GM21381 (cell line): ENCODE results near the gene CACFD1.

Experiments
- ATAC-seq: cut with Tn5 transposase; IDR thresholded peaks from one replicate; pipeline ENCODE4 v1.9.1; 2021; ENCODE audit warnings: mild to moderate bottlenecking, moderate library complexity; ENCODE audit not compliant: unreplicated experiment

The CACFD1 gene

DNA sequence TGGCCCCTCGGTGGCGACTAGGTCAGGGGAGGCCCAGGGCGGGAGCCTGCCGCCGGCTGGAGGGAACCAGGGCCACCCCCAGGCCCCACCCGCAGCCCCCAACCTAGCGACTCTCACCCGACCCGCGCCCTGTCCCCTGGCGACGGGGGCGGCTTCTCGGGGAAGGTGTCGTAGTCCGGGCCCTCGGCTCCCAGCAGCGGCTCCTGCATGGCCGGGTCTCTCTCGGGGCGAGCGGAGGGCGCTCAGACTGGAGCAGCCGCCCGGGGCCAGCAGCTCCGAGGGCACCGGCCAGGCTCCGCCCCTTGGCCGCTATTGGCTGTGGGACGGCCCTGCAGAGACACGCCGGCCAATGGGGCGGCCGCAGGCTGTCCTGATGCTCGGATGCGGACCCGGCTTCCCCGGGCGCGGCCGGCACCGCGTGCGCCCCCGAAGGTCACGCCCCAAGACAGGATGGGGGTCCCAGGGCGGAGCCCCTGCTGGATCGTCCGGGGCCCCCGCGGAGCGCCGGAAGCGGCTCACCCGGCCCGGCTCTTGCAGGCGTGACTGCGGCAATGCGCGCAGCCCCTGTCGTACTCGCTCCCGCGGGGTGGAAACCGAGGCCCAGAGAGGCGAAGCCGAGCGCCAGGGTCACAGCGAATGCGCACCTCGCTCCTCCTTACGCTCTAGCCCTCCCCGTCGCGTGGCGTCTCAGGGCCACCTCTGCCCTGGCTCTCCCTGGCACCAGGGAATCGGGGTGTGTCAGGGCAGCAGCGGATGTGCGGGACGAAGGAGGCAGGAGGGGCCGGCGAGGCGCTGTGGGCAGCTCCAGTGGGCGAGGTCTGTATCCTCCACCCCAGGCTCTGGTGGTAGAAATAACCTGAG lies 19.3 kb downstream of the CACFD1 start, which contains the start of gene SLC2A6:
Gene SLC2A6, minus strand, starts transcription at position 249 of the 861 bp plus-strand sequence. Its CDS starts 40 bp downstream, at position 209.
- ATAC-seq = peak; percentile 88

DNA sequence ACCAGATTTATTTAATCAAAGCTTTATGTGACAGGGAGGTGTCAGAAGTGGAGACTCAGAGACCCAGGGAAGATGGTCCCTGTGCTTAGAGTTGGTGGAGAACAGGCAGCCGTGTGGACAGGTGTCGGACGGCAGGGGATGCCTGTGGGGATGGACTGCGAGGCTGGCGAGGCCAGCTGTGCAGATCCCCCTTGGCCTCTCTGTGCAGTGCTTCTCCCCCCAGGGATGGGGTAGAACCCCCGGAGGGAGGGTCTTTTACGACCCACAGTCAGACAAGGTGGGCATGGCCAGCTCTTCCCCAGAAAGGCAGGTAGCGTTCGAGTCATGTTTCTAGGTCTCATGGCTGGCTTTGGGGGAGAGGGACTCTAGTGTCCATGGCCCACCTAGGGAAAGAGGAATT lies 23.8 kb downstream of the CACFD1 start:
- no peak for ATAC-seq

DNA sequence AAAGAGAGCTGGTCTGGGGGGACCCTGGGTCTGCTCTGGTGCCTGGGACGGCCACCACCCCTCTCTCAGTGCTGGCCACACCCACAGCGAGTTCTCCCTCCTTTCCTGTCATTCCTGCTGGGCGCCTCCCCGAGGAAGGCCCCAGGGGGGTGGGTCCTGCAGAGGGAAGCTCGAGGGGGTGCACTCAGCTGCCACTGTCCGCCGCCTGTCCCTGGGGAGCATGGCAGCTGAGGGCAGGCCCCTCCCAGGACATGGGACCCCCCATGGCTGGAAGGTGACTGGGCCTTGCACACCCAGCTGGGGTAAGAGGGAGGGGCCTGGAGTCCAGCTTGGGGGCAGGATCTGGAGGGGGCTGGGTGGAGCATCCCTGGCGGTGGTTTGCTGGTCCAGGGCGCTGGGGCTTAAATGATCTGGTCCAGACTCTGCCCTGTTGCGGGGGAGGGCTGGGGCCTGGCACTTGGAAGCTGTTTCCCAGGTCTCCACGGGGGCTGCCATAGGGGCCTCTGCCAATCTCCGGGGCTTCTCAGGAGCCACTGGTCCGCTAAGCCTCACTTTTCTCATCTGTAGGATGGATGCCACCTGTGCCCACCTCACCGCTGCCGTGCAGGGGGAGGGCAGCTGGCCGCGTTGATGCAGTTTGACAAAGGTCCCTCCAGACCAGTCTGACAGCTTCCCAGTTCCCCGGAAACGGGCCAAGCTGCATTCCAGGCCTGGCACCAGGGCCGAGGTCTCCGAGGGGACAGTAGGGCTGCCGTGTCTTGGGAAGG lies 25.1 kb downstream of the CACFD1 start:
- ATAC-seq = no peak

DNA sequence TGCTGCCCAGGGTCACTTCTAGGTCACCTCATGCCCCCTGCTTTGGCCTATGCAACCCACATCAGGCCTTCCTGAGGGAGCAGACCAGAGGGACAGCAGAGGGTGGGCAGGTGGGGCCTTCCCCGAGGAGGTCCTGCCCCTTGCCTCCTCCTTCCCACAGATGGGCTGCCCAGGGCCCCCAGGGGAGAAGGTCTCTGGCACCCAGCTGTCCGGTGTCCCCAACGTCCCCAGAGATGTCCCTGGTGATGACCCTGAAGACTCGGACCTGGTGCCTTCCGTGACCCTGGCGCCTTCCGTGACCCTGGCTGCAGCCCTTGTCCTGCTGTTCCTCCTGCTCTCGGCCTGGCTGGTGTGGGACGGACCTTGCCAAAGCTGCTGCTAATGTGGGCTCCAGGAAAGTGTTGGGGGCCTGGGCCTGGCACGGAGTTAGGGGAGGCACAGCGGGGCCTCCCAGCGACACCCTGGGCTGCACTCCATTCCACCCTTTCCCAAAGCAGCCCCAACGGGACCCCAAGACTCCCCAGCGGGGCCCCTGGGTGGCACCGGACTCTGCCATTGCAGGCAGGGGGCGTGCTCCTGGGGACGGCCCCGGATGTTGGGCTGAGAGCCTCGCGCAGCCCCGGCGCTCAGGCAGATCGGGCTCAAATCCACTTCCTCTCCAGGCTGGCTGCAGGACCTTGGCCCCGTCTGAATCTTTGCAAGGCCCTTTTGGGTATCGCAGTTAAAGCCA lies 25.9 kb downstream of the CACFD1 start:
- peak; percentile 28 for ATAC-seq

DNA sequence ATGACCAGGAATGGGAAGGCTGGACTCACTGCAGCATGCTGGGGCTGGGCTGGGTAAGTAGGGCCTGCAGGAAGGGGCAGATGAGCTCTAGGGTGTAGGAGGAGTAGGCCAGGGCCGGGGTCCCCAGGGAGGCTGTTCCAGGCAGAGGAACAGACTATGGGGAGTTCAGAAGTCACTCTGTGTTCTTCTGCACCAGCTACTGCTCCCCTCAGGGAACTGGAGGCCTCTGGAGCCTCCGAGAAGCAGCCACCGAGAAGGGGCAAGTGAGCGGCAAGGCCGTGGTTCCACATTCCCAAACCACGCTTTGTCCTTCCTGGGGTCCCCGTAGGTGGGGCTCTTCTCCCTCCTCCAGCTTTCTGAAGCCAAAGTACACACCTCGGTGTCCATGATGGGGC lies 27.6 kb downstream of the CACFD1 start:
- no peak for ATAC-seq

DNA sequence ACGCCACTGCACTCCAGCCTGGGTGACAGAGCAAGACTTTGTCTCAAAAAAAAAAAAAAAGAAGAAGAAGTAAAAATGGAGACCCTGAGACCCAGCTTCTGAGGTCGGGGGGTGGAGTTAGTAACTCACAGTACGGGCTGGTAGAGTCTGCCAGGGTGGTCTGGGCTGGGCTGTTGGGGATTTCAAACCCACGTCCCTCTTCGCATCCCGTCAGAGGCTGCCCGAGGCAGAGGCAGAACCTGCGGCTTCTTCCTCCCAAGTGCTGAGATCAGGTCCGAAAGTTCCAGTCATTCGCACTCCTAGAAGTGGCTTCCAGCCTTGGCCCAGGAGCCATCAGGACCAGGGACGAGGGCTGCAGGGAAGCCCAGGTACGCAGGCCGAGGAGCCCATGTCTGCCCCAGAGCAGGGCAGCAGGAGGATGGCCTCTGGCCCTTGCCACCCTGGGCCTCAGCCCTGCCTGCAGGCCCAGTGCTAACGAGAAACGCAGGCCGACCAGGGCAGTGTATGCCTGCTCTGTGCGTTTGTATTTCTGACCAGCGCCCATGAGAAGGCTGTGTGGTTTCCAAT lies 29.0 kb downstream of the CACFD1 start:
- ATAC-seq = no peak

DNA sequence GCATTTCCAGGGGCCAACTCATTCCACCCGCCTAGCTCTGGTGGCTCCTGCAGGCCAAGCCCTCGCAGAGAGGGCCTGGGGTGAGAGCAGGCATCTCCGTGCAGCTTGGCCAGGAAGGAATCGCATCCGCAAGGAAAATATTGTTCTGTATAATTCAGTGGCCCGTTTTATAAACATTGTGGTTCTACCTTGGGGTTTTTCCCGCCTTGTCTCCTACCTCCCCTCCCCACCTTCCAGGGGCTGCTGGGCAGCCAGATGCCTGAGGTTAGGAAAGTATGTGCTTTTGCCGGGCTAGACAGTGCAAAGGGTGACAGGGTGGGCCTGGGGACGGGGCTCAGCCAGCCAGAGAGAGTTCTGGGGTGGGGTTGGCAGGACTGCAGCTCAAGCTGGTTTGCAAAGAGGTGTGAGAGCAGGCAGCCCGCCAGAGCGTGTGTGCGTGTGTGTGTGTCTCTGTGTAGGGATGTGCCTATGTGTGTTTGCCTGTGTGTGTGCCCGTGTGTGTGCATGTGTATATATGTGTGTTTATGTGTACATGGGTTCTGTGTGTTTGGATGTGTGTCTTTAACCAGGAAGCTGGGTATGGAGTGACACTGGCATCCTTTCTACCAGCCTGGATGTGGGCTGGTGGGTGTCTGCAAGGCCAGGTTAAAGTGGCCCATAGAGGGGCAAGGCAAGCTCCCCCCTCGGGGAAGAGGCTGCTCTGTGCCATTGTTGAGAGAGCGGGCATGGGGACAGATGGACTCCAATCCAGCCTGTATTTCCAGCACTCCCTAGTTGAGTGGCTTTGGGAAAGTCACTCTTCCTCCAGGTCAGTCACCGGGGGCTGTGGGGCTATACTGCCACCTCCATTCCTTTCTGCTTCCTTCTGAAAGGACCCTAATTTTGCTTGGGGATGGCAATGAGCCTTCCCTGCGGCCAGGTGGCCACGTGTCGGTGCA lies 29.7 kb downstream of the CACFD1 start:
- no peak for ATAC-seq

DNA sequence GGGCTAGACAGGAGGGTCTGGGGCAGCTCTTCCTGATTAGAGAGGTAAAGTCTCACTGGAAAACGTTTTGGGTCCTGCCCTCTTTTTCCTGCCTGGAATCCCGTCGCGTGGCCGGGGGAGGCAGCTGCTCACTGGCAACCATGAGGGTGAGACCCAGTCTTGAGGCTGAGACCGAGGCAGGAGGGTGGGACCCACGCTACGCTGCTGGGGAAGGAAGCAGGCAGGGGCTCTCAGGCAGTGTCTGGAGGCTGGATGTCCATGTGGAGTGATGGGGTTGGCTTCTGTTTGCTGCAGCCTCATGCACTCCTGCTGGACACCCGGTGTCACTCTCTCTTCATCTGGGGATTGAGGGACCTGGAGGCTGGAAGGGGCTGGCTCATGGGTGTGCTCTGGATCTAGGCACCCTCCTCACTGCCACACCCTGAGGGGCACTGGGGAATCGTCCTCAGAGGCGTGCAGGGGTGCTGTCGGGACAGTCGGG lies 30.5 kb downstream of the CACFD1 start:
- ATAC-seq = no peak

DNA sequence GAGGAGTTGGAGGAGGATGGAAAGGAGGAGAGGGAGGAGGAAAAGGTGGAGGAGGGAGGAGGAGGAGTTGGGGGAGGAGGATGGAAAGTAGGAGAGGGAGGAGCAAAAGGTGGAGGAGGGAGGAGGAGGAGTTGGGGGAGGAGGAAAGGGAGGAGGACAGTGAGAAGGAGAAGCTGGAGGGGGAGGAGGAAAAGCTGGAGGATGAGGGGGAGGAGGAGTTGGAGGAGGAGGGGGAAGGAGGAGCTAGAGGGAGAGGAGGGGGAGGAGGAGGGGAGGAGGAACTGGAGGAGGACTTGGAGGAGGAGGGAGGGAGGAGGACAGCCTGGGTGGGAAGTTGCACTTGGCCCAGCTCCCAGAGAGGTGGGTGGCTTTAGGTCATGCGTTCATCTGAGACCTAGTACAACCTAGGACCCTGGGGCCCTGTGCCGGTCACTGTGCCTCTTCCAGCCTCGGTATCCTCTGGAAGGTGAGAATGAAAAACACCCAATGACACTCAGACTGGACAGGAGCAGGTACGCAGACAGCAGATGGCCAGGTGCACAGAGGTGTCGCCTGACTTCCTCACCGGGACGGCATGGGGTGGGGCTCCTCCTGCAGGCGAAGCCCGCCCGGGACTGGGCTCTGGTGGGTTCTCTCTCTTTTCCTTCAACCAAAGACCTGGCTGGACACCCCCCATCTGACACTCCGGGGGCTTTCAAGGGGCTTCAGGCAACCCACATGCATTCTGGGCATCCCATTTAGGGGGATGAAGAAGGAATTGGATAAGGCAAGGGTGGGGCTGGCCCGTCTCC lies 31.3 kb downstream of the CACFD1 start:
- ATAC-seq = no peak

DNA sequence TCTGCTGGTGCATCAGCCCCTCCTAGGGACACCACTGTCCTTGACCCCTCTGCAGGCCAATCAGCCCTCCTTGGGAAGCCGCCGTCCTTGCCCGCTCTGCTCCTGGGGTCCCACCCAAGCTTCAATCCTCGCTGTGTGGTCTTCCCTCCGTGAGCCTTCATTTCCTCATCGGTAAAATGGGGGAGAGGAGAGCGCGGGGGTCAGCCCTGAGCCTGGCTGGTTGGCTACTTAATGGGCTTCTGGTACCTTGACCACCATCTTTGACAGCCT lies 31.8 kb downstream of the CACFD1 start:
- no peak for ATAC-seq

DNA sequence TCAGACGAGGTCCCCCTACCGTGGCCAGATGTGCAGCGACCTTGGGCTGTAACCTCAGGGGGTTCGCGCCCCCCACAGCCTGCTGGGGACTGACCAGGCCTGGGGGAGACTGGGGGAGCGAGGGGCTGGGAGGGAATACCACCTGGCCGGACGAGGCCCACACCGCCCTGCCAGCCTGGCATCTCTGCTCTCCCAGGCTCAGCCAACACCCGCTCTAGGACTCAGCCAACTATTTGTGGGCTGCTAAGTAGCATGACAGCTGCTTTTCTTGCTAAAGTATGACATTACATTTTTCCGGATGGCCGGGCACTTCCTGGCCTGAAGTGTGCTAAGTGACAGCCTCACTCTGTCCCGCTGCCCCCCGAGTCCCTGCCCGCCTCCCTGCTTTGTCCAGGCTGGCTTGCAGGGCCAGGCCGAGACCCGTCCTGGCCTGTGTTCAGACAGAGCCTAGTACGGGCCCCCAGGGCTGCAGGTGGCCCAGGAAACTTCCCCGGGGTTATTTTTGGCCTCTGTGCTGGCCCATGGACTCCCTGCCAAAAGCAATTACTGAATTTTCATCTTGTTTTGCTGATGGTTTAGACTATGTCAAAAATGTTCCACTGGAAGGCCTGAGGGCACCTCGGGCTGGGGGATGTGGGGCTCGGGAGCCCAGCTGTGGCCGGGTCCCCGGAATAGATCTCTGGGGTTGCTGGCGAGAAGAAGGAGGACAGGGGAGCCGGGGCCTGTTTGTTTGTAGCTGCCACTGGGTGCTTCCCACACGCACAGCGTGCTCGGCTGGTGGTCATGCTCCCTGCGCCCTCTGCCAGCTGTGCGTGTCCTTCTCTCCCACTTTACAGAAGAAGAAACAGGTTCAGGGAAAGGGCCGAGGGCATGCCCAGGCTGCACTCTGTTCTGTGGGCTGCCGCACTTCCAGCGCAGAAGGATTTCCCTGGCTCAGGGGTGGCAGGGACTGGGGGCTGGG lies 32.6 kb downstream of the CACFD1 start:
- ATAC-seq = no peak

DNA sequence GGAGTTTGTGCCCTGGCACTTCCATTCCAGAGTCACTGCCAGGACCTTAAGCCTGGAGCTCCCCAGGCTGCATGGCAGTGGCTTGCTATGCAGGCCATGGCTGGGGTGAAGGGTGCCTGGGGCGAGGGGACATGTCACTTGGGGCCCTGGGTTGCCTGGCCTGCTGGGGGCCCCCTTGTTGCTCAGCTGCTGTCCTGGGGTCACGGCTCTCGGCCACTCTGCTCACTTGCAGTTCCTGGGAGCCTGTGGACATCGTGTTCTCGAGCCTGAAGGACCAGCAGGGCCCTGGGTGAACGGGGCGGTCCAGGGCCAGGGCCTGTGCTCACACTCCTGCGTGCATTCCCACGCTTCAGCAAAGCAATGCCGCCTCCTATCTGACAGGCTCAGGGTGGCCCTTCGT lies 33.6 kb downstream of the CACFD1 start:
- no peak for ATAC-seq

DNA sequence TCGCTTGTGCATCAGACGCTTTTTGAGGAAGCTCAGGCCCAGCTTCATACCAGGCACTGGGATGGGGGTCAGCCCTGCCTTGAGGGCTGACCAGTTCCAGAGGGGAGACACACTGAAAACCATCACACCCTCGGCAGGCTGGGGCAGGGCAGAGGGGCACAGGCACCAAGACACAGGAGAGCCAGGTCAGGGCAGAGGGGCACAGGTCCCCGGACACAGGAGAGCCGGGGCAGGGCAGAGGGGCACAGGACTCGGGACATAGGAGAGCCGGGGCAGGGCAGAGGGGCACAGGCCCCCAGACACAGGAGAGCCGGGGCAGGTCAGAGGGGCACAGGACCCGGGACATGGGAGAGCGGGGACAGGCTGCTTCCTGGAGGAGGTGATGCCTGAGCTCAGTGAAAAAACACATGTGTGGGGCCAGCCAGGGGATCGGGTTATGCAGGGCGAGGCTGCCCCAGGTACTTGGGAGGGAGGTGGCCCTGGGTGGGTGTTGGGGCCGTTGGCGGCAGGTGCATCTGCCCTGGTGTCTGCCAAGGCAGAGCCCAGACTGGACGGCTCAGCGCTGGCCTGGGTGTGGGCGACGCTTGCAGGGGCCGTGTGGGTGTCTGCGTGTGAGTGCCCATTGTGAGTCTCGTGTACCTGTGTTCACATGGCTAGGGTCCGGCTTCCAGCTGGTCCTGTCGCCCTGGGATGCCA lies 34.2 kb downstream of the CACFD1 start:
- no peak for ATAC-seq

DNA sequence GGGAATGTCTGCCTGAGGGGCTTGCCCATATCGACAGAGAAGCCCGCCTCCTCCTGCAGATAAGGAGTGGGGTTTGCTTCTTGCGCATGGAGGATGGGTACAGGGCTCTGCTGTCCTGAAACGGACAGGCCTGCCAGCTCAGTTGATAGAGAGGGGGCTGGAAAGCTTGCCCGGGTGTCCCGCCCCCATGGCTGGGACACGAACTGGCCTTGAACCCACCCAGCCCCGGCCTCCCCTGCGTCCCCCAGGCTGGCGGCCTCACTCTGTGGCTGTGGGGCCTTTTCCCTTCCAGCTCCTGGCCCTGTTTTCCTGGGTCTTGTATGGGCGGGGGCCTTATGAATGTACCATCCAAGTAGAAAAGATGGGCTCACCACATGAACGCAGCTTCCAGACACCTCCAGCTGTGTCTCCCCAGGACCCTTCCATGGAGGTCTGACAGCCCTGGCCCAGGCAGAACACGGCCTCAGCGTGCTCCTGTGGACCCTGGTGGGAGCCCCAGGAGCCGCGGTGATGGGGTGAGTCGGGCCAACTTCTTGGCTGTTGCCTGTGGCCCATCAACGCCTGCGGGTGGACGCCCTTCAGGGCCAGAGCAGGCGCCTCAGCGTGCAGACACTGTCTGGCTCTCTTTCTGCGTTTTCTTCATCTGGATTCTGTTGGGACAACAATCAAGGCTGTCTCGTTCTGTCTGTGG lies 35.0 kb downstream of the CACFD1 start:
- no peak for ATAC-seq

DNA sequence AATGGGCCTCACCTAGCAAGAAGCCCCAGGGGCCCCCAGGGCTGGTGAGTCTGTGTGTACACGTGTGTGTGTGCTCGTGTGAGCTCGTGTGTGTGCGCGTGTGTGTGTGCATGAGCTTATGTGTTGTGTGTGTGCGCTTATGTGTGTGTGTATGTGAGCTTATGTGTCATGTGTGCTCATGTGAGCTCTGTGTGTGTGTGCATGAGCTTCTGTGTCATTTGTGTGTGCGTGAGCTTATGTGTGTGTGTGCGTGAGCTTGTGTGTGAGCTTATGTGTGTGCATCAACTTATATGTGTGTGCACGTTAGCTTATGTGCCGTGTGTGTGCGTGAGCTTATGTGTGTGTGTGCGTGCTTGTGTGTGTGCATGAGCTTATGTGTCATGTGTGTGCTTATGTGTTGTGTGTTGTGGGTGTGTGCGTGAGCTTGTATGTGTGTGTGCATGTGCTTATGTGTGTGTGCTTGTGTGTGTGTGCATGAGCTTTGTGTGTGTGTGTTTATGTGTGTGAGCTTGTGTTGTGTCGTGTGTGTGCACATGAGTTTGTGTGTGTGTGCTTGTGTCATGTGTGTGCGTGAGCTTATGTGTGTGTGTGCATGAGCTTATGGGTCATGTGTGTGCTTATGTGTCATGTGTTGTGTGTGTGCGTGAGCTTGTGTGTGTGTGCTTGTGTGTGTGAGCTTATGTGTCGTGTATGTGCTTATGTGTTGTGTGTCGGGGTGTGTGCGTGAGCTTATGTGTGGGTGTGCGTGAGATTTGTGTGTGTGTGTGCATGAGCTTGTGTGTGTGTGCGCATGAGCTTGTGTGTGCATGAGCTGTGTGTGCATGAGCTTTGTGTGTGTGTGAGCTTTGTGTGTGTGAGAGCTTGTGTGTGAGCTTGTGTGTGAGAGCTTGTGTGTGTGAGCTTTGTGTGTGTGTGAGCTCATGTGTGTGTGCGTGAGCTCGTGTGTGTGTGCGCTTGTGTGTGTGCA lies 35.8 kb downstream of the CACFD1 start:
- no peak for ATAC-seq
